H1 (cell line): ENCODE data around the gene ARV1. TPM values are rescaled to one million over a fixed set of nuclear protein-coding genes. Genes with fewer than 3 reads are reported as not detected.

ENCODE experiments used
- CHD1 ChIP-seq: IDR thresholded peaks from 2 replicates; pipeline ENCODE4 v1.6.1; 2012; ENCODE audit warnings: low read depth, low read length, improper control_type of control experiment
- KDM4A ChIP-seq: IDR thresholded peaks from one replicate; pipeline ENCODE4 v1.7.1; 2012; ENCODE audit warnings: low read depth, mild to moderate bottlenecking, moderate library complexity, low read length, inconsistent platforms; ENCODE audit not compliant: severe bottlenecking
- MAFK ChIP-seq: IDR thresholded peaks from 2 replicates; pipeline ENCODE4 v1.6.1; 2012; ENCODE audit warnings: low read depth, mild to moderate bottlenecking, improper control_type of control experiment, low read length
- POLR2A ChIP-seq, 2 experiments: IDR thresholded peaks; 1 replicate in 1 of 2; 2 replicates in 1 of 2; pipeline ENCODE4 v1.6.1; 2011; ENCODE audit warnings: low read depth in 2 of 2, low read length in 2 of 2, mild to moderate bottlenecking in 2 of 2; ENCODE audit errors: control extremely low read depth in 1 of 2
- RFX5 ChIP-seq: IDR thresholded peaks from 2 replicates; pipeline ENCODE4 v1.6.1; 2011; ENCODE audit warnings: low read depth, low read length, improper control_type of control experiment, borderline replicate concordance
- SIN3A ChIP-seq, 2 experiments: IDR thresholded peaks in 1 of 2; conservative IDR thresholded peaks in 1 of 2; 2 replicates each; pipeline ENCODE4 v1.6.1; 2011 to 2012; ENCODE audit warnings: low read length in 2 of 2, improper control_type of control experiment in 1 of 2, low read depth in 1 of 2, mild to moderate bottlenecking in 1 of 2
- TAF1 ChIP-seq: IDR thresholded peaks from 2 replicates; pipeline ENCODE4 v1.6.1; 2011; ENCODE audit warnings: mild to moderate bottlenecking, low read depth, low read length
- polyA plus RNA-seq, 7 experiments: library from polyadenylated mRNA; depleted of rRNA in 3 of 7; stranded (reverse) in 5 of 7; unstranded in 2 of 7; fragments of >200 nt in 5 of 7; fragments of 200-250 nt in 2 of 7; gene quantifications; 1 replicate in 5 of 7; 2 replicates in 1 of 7; 4 replicates in 1 of 7; pipeline versions ENCODE4 v1.2.1 to v1.2.3, GENCODE V29; 2011 to 2013; ENCODE audit warnings: missing spikeins in 2 of 7, mixed read lengths in 2 of 7
- total RNA-seq: library from RNA; stranded (reverse); fragmentation: NEBNext Ultra II Directional; extraction: Animal tissue kit (Norgen Biotek cat#: 25700); gene quantifications from 2 replicates; pipeline ENCODE4 v1.2.1, GENCODE V29; 2021
- TF ChIP-seq, protein P1 (sequence below): fragments of 300-600 bp; sonication (generic); IDR thresholded peaks from 2 replicates; pipeline ENCODE4 v1.7.1; 2012; ENCODE audit warnings: low read length, moderate library complexity, mild to moderate bottlenecking, inconsistent platforms; ENCODE audit not compliant: insufficient replicate concordance

Gene ARV1
- total and polyA plus RNA-seq, 2 of the 8 experiments (the other 6 are each of a cell fraction or from before 2014, with no cell fraction given), result 13.1 to 13.4 TPM

DNA sequence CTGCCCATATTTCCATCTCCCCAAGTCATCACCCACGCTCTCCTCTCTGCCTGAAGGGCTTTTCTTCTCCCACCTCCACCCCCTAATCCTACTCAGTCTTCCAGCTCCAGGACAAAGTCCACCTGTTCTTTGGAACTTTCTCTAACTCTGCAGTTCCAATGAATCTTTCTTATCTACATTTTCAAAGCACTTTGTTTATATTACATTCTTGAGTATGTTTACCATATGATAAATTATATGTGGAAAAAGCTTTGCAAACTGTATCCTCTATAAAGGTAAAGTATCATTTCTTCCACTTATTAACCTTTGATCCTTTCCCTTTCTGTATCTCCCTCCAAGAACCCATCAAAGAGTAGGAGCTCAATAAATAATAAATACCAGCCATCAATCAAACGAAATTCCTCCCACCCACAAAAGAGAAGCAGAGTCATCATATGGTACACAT, 39.9 kb upstream of the ARV1 start (continued):
- TF ChIP-seq, protein P1, sequence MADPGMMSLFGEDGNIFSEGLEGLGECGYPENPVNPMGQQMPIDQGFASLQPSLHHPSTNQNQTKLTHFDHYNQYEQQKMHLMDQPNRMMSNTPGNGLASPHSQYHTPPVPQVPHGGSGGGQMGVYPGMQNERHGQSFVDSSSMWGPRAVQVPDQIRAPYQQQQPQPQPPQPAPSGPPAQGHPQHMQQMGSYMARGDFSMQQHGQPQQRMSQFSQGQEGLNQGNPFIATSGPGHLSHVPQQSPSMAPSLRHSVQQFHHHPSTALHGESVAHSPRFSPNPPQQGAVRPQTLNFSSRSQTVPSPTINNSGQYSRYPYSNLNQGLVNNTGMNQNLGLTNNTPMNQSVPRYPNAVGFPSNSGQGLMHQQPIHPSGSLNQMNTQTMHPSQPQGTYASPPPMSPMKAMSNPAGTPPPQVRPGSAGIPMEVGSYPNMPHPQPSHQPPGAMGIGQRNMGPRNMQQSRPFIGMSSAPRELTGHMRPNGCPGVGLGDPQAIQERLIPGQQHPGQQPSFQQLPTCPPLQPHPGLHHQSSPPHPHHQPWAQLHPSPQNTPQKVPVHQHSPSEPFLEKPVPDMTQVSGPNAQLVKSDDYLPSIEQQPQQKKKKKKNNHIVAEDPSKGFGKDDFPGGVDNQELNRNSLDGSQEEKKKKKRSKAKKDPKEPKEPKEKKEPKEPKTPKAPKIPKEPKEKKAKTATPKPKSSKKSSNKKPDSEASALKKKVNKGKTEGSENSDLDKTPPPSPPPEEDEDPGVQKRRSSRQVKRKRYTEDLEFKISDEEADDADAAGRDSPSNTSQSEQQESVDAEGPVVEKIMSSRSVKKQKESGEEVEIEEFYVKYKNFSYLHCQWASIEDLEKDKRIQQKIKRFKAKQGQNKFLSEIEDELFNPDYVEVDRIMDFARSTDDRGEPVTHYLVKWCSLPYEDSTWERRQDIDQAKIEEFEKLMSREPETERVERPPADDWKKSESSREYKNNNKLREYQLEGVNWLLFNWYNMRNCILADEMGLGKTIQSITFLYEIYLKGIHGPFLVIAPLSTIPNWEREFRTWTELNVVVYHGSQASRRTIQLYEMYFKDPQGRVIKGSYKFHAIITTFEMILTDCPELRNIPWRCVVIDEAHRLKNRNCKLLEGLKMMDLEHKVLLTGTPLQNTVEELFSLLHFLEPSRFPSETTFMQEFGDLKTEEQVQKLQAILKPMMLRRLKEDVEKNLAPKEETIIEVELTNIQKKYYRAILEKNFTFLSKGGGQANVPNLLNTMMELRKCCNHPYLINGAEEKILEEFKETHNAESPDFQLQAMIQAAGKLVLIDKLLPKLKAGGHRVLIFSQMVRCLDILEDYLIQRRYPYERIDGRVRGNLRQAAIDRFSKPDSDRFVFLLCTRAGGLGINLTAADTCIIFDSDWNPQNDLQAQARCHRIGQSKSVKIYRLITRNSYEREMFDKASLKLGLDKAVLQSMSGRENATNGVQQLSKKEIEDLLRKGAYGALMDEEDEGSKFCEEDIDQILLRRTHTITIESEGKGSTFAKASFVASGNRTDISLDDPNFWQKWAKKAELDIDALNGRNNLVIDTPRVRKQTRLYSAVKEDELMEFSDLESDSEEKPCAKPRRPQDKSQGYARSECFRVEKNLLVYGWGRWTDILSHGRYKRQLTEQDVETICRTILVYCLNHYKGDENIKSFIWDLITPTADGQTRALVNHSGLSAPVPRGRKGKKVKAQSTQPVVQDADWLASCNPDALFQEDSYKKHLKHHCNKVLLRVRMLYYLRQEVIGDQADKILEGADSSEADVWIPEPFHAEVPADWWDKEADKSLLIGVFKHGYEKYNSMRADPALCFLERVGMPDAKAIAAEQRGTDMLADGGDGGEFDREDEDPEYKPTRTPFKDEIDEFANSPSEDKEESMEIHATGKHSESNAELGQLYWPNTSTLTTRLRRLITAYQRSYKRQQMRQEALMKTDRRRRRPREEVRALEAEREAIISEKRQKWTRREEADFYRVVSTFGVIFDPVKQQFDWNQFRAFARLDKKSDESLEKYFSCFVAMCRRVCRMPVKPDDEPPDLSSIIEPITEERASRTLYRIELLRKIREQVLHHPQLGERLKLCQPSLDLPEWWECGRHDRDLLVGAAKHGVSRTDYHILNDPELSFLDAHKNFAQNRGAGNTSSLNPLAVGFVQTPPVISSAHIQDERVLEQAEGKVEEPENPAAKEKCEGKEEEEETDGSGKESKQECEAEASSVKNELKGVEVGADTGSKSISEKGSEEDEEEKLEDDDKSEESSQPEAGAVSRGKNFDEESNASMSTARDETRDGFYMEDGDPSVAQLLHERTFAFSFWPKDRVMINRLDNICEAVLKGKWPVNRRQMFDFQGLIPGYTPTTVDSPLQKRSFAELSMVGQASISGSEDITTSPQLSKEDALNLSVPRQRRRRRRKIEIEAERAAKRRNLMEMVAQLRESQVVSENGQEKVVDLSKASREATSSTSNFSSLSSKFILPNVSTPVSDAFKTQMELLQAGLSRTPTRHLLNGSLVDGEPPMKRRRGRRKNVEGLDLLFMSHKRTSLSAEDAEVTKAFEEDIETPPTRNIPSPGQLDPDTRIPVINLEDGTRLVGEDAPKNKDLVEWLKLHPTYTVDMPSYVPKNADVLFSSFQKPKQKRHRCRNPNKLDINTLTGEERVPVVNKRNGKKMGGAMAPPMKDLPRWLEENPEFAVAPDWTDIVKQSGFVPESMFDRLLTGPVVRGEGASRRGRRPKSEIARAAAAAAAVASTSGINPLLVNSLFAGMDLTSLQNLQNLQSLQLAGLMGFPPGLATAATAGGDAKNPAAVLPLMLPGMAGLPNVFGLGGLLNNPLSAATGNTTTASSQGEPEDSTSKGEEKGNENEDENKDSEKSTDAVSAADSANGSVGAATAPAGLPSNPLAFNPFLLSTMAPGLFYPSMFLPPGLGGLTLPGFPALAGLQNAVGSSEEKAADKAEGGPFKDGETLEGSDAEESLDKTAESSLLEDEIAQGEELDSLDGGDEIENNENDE, result no peak
- TF ChIP-seq KDM4A (no peak), MAFK (no peak), SIN3A (conservative IDR thresholded peaks at IDR 0.05 in 1 of 2, IDR thresholded peaks at IDR 0.05 in 1 of 2; ENCODE audit: low read depth in 1 of 2, low read length in 2 of 2) (no peak), CHD1 (no peak), RFX5 (no peak), TAF1 (no peak), POLR2A (IDR thresholded peaks at IDR 0.05; ENCODE audit: control extremely low read depth in 1 of 2, low read depth in 2 of 2, low read length in 2 of 2) (no peak)
- TF ChIP-seq, all 59 proteins: peak for 0
